IMR-90 (cell line): Measurements from ENCODE around the gene COL27A1. TPM values are rescaled to one million over a fixed set of nuclear protein-coding genes. Genes with fewer than 3 reads are reported as not detected.

ENCODE experiments used
- ATAC-seq: fragments of 200-7000 bp; cut with Tn5 transposase; 2 replicates; pipeline ENCODE4 v1.9.1; 2020; ENCODE audit warnings: low read depth, mild to moderate bottlenecking, moderate library complexity
- BruUV-seq: library from RNA; stranded (reverse); fragments of 400-500 nt; replicated peaks from 2 replicates; lab custom pipeline; 2021; lab: Mats Ljungman, UMichigan
- CTCF ChIA-PET: fragments of 300-600 bp; formaldehyde crosslinking; extraction: SDS; loops from one replicate; lab custom pipeline; 2021; ENCODE audit warnings: antibody characterized with exemption; lab: Yijun Ruan, JAX
- POLR2A ChIA-PET: fragments of 300-600 bp; sonication (Branson Sonifier 250); formaldehyde crosslinking; loops from one replicate; lab custom pipeline; 2022; ENCODE audit warnings: antibody characterized with exemption; ENCODE audit not compliant: unreplicated experiment; lab: Charles Lee
- DNase-seq: peaks from one replicate; pipeline ENCODE4 v3.0.0; 2013
- H2AFZ ChIP-seq: replicated peaks from 2 replicates; pipeline ENCODE3; 2013; ENCODE audit warnings: low read length, mild to moderate bottlenecking; ENCODE audit not compliant: poor library complexity
- H2AK5ac ChIP-seq: 2 replicates; pipeline ENCODE4 v1.6.1; 2013; ENCODE audit warnings: low read depth, low read length, inconsistent platforms
- H2AK9ac ChIP-seq: replicated peaks from 2 replicates; pipeline ENCODE3; 2013; ENCODE audit warnings: mild to moderate bottlenecking, low read depth, low read length, moderate library complexity; ENCODE audit not compliant: poor library complexity
- H2BK120ac ChIP-seq: 2 replicates; pipeline ENCODE4 v1.6.1; 2013; ENCODE audit warnings: low read depth, low read length, inconsistent platforms
- H2BK15ac ChIP-seq: 3 replicates; pipeline ENCODE4 v1.6.1; 2013; ENCODE audit warnings: low read depth, low read length, inconsistent platforms
- H2BK20ac ChIP-seq: 2 replicates; pipeline ENCODE4 v1.6.1; 2013; ENCODE audit warnings: low read depth, mild to moderate bottlenecking, inconsistent platforms, low read length, moderate library complexity
- H2BK5ac ChIP-seq: 2 replicates; pipeline ENCODE4 v1.6.1; 2013; ENCODE audit warnings: mild to moderate bottlenecking, low read depth, low read length, inconsistent platforms; ENCODE audit not compliant: poor library complexity, severe bottlenecking
- H3K14ac ChIP-seq: replicated peaks from 2 replicates; pipeline ENCODE4 v1.6.1; 2013; ENCODE audit warnings: low read depth, low read length, inconsistent platforms
- H3K18ac ChIP-seq: 2 replicates; pipeline ENCODE4 v1.6.1; 2013; ENCODE audit warnings: low read depth, low read length, control low read depth
- H3K23ac ChIP-seq: 2 replicates; pipeline ENCODE4 v1.6.1; 2013; ENCODE audit warnings: low read depth, low read length, inconsistent platforms
- H3K27ac ChIP-seq: 2 replicates; pipeline ENCODE4 v1.5.1; 2013; ENCODE audit warnings: mild to moderate bottlenecking, control low read depth, low read length; ENCODE audit not compliant: insufficient read depth
- H3K27me3 ChIP-seq: 2 replicates; pipeline ENCODE4 v1.6.1; 2013; ENCODE audit warnings: low read length; ENCODE audit not compliant: control insufficient read depth, insufficient read depth
- H3K36me3 ChIP-seq: 2 replicates; pipeline ENCODE4 v1.6.1; 2013; ENCODE audit warnings: low read length, mixed read lengths; ENCODE audit not compliant: control insufficient read depth, insufficient read depth
- H3K4ac ChIP-seq: 2 replicates; pipeline ENCODE4 v1.6.1; 2013; ENCODE audit warnings: low read depth, low read length, inconsistent platforms
- H3K4me1 ChIP-seq: 2 replicates; pipeline ENCODE4 v1.6.1; 2013; ENCODE audit warnings: low read length, mixed read lengths; ENCODE audit not compliant: control insufficient read depth, insufficient read depth
- H3K4me2 ChIP-seq: 2 replicates; pipeline ENCODE4 v1.6.1; 2013; ENCODE audit warnings: low read depth, mild to moderate bottlenecking, control low read depth, low read length, moderate library complexity
- H3K4me3 ChIP-seq: 2 replicates; pipeline ENCODE4 v1.5.1; 2013; ENCODE audit warnings: low read depth, mild to moderate bottlenecking, control low read depth, low read length, moderate library complexity; ENCODE audit not compliant: insufficient read depth
- H3K56ac ChIP-seq: 2 replicates; pipeline ENCODE4 v1.6.1; 2013; ENCODE audit warnings: low read length, inconsistent platforms; ENCODE audit not compliant: insufficient read depth; ENCODE audit errors: extremely low read depth
- H3K79me1 ChIP-seq, 2 experiments: 2 replicates each; pipeline ENCODE4 v1.6.1; 2013; ENCODE audit warnings: low read length in 2 of 2, inconsistent platforms in 1 of 2, low read depth in 1 of 2
- H3K9ac ChIP-seq: 2 replicates; pipeline ENCODE4 v1.6.1; 2013; ENCODE audit warnings: low read depth, low read length, control low read depth
- H3K9me1 ChIP-seq: 2 replicates; pipeline ENCODE4 v1.6.1; 2013; ENCODE audit warnings: low read length, inconsistent platforms; ENCODE audit not compliant: insufficient read depth
- H3K9me3 ChIP-seq: 2 replicates; pipeline ENCODE4 v1.6.1; 2013; ENCODE audit warnings: low read length; ENCODE audit not compliant: control insufficient read depth, insufficient read depth
- H4K20me1 ChIP-seq: 2 replicates; pipeline ENCODE4 v1.6.1; 2013; ENCODE audit warnings: low read length, inconsistent platforms; ENCODE audit not compliant: insufficient read depth
- H4K5ac ChIP-seq: 2 replicates; pipeline ENCODE4 v1.6.1; 2013; ENCODE audit warnings: mild to moderate bottlenecking, low read depth, low read length, control low read depth
- H4K8ac ChIP-seq, 2 experiments: 2 replicates each; pipeline ENCODE4 v1.6.1; 2013; ENCODE audit warnings: low read depth in 2 of 2, low read length in 2 of 2, control low read depth in 1 of 2, inconsistent platforms in 1 of 2
- H4K91ac ChIP-seq: 2 replicates; pipeline ENCODE4 v1.6.1; 2013; ENCODE audit warnings: low read depth, low read length, inconsistent platforms; ENCODE audit not compliant: insufficient read depth
- CEBPB ChIP-seq: IDR thresholded peaks from 2 replicates; pipeline ENCODE4 v1.6.1; 2012; ENCODE audit warnings: low read depth, low read length, improper control_type of control experiment
- CHD1 ChIP-seq: IDR thresholded peaks from 2 replicates; pipeline ENCODE4 v1.6.1; 2012; ENCODE audit warnings: low read depth, low read length, improper control_type of control experiment
- FOS ChIP-seq: fragments of 150-350 bp; IDR thresholded peaks from 2 replicates; pipeline ENCODE4 v1.6.1; 2016; ENCODE audit warnings: low read depth, low read length
- MAFK ChIP-seq: IDR thresholded peaks from 2 replicates; pipeline ENCODE4 v1.6.1; 2012; ENCODE audit warnings: low read depth, low read length, improper control_type of control experiment
- MAZ ChIP-seq: IDR thresholded peaks from 2 replicates; pipeline ENCODE4 v1.6.1; 2012; ENCODE audit warnings: low read depth, mild to moderate bottlenecking, low read length, improper control_type of control experiment, moderate library complexity, borderline replicate concordance
- MXI1 ChIP-seq: IDR thresholded peaks from 2 replicates; pipeline ENCODE4 v1.6.1; 2012; ENCODE audit warnings: low read depth, mild to moderate bottlenecking, low read length, moderate library complexity, borderline replicate concordance
- NFE2L2 ChIP-seq: fragments of 150-350 bp; IDR thresholded peaks from 2 replicates; pipeline ENCODE4 v1.6.1; 2016; ENCODE audit warnings: low read depth, mild to moderate bottlenecking, low read length
- POLR2A ChIP-seq: IDR thresholded peaks from 2 replicates; pipeline ENCODE4 v1.6.1; 2012; ENCODE audit warnings: mild to moderate bottlenecking, low read depth, low read length
- RAD21 ChIP-seq: IDR thresholded peaks from 2 replicates; pipeline ENCODE4 v1.6.1; 2012; ENCODE audit warnings: low read length, improper control_type of control experiment
- RCOR1 ChIP-seq: IDR thresholded peaks from 2 replicates; pipeline ENCODE4 v1.6.1; 2012; ENCODE audit warnings: mild to moderate bottlenecking, low read length, improper control_type of control experiment; ENCODE audit not compliant: insufficient replicate concordance
- RFX5 ChIP-seq: IDR thresholded peaks from 2 replicates; pipeline ENCODE4 v1.8.0; 2012; ENCODE audit warnings: low read depth, mild to moderate bottlenecking, low read length, moderate library complexity
- SMC3 ChIP-seq: fragments of 150-350 bp; IDR thresholded peaks from 2 replicates; pipeline ENCODE4 v1.6.1; 2016; ENCODE audit warnings: low read depth, mild to moderate bottlenecking, antibody characterized with exemption, low read length, moderate library complexity
- WGBS, 2 experiments: methylation state at CpG; one replicate each; pipeline versions ENCODE4 v1.1.5 to v1.1.7; 2013; ENCODE audit warnings: missing lambda C conversion rate in 2 of 2; ENCODE audit not compliant: insufficient read length in 1 of 2; ENCODE audit errors: extremely low coverage in 2 of 2; 5-methylcytosine and 5-hydroxymethylcytosine counted together
- dilution Hi-C: fragments of 300-500 bp; cut with HindIII; formaldehyde crosslinking; loops from one replicate; pipeline ENCODE4 v1.14.3; 2018; ENCODE audit warnings: low sequenced_read_pairs; ENCODE audit not compliant: unreplicated experiment
- in situ Hi-C: fragments of 300-500 bp; cut with MboI; formaldehyde crosslinking; loops from 3 replicates; pipeline ENCODE4 v1.14.3; 2019; ENCODE audit warnings: low sequenced_read_pairs, inconsistent platforms, mixed read lengths
- intact Hi-C: fragments of 100-400 bp; cut with micrococcal nuclease; formaldehyde crosslinking; loops from 2 replicates; pipeline ENCODE4 v1.10.0; 2022
- polyA plus RNA-seq, 3 experiments: library from polyadenylated mRNA; depleted of rRNA; stranded (reverse); fragments of >200 nt; gene quantifications; 2 replicates each; pipeline ENCODE4 v1.2.3, GENCODE V29; 2012; ENCODE audit warnings: low replicate concordance in 1 of 3
- total RNA-seq: library from RNA; depleted of rRNA; stranded (reverse); fragments of >200 nt; gene quantifications from 2 replicates; pipeline ENCODE4 v1.2.3, GENCODE V29; 2012
- TF ChIP-seq, protein P1 (sequence below): fragments of 150-350 bp; IDR thresholded peaks from 2 replicates; pipeline ENCODE4 v1.6.1; 2016; ENCODE audit warnings: low read depth, mild to moderate bottlenecking, low read length, moderate library complexity, borderline replicate concordance
- TF ChIP-seq, protein P2 (sequence below): conservative IDR thresholded peaks from 2 replicates; pipeline ENCODE4 v1.5.1; 2012; ENCODE audit warnings: mild to moderate bottlenecking, low read depth, low read length, improper control_type of control experiment
- TF ChIP-seq, protein P3 (sequence below): fragments of 150-350 bp; IDR thresholded peaks from 2 replicates; pipeline ENCODE4 v1.6.1; 2017; ENCODE audit warnings: mild to moderate bottlenecking, antibody characterized with exemption, low read length, low read depth

Gene COL27A1
- total and polyA plus RNA-seq, 2 of the 4 experiments (the other 2 are of a cell fraction): 3.2 to 18.3 TPM

DNA sequence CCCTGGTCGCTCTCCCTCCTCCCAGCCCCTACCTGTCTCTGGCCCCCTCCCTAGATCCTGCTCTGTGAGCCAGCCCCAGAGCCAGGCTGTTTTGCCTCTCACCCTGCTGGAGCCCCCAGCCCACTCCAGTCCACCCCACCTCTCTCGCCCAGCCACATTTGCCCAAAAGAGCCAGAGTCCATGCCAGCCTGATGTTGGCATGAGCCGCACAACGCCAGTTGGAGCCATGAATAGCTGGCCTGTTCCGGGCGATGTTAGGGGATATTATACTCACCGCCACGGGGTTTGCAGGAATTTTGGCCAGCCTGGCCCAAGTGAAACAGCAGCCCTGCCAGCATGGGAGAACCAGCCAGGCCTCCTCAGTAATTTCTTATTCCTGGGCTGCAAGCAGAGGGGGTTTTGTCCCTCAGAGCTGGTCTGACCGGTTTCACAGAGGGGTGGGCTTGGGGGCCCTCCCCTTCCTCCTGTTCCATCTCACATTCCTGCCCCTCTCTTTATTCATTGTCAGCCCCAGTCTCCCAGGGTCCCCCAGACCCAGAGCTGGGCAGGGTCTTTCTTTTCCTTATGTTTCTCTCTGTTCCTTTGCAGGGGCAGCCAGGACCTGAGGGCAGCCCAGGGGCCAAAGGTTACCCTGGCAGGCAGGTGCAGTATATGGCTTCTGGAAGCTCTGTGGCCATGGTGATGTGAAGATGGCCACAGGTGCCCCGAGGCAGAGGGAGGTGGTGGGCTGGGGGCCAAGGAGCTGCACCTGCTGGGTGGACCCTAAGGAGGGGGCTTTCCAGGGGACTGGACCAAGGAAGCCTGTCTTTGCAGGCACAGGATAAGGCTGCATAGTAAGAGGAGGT is 50.1 kb downstream of the COL27A1 start:
- DNase-seq: no peak
- no peak overlapping the region for H3K27ac ChIP-seq
- H2BK20ac ChIP-seq: no peak overlapping the region
- no peak overlapping the region for H3K4ac ChIP-seq
- no peak overlapping the region for H2BK5ac ChIP-seq
- H3K9ac ChIP-seq: no peak overlapping the region
- H4K20me1 ChIP-seq: peaks cover 10% of the 10 kb centered on the region
- no peaks in the 10 kb centered on the region for H3K9me3 ChIP-seq
- H2BK120ac ChIP-seq: no peak overlapping the region
- no peak overlapping the region for H3K4me2 ChIP-seq
- H4K91ac ChIP-seq: no peak overlapping the region
- peaks cover 0 to 19% of the 10 kb centered on the region in 2 experiments; a peak in 2 of 4 replicates for H3K79me1 ChIP-seq
- H3K4me3 ChIP-seq: no peak overlapping the region
- H4K8ac ChIP-seq: no peak overlapping the region
- H2BK15ac ChIP-seq: no peak overlapping the region
- no peak overlapping the region for H3K14ac ChIP-seq
- peaks cover 36% of the 10 kb centered on the region for H3K4me1 ChIP-seq
- no peak overlapping the region for H2AK9ac ChIP-seq
- dilution Hi-C loops: no loop called here
- H2AFZ ChIP-seq: no peak overlapping the region
- intact Hi-C loops: no loop called here
- H4K5ac ChIP-seq: no peak overlapping the region
- no peak for ATAC-seq
- in situ Hi-C loops: no loop called here
- POLR2A ChIA-PET: no interaction called here
- WGBS, 2 experiments: 93% methylated on average over 6 of the region's 10 CpGs; no CpG with 5 or more reads in 1 of the 2 experiments
- H3K18ac ChIP-seq: no peak overlapping the region
- H3K23ac ChIP-seq: no peak overlapping the region
- no peaks in the 10 kb centered on the region for H3K27me3 ChIP-seq
- BruUV-seq: no TSS peak
- peak overlapping the region; percentile 18 for H2AK5ac ChIP-seq
- CTCF ChIA-PET: no interaction called here
- no peak overlapping the region for H3K56ac ChIP-seq
- peaks cover 42% of the 10 kb centered on the region for H3K9me1 ChIP-seq
- H3K36me3 ChIP-seq: peaks cover 15% of the 10 kb centered on the region
- TF ChIP-seq MXI1: no peak
- no peak for TF ChIP-seq RAD21
- TF ChIP-seq, protein P1, sequence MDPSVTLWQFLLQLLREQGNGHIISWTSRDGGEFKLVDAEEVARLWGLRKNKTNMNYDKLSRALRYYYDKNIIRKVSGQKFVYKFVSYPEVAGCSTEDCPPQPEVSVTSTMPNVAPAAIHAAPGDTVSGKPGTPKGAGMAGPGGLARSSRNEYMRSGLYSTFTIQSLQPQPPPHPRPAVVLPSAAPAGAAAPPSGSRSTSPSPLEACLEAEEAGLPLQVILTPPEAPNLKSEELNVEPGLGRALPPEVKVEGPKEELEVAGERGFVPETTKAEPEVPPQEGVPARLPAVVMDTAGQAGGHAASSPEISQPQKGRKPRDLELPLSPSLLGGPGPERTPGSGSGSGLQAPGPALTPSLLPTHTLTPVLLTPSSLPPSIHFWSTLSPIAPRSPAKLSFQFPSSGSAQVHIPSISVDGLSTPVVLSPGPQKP: no peak
- TF ChIP-seq CHD1: no peak
- TF ChIP-seq FOS: no peak
- no peak for TF ChIP-seq SMC3
- no peak for TF ChIP-seq CEBPB
- TF ChIP-seq, protein P2, sequence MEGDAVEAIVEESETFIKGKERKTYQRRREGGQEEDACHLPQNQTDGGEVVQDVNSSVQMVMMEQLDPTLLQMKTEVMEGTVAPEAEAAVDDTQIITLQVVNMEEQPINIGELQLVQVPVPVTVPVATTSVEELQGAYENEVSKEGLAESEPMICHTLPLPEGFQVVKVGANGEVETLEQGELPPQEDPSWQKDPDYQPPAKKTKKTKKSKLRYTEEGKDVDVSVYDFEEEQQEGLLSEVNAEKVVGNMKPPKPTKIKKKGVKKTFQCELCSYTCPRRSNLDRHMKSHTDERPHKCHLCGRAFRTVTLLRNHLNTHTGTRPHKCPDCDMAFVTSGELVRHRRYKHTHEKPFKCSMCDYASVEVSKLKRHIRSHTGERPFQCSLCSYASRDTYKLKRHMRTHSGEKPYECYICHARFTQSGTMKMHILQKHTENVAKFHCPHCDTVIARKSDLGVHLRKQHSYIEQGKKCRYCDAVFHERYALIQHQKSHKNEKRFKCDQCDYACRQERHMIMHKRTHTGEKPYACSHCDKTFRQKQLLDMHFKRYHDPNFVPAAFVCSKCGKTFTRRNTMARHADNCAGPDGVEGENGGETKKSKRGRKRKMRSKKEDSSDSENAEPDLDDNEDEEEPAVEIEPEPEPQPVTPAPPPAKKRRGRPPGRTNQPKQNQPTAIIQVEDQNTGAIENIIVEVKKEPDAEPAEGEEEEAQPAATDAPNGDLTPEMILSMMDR: no peak
- TF ChIP-seq RFX5: no peak
- TF ChIP-seq MAFK: no peak
- TF ChIP-seq, protein P3, sequence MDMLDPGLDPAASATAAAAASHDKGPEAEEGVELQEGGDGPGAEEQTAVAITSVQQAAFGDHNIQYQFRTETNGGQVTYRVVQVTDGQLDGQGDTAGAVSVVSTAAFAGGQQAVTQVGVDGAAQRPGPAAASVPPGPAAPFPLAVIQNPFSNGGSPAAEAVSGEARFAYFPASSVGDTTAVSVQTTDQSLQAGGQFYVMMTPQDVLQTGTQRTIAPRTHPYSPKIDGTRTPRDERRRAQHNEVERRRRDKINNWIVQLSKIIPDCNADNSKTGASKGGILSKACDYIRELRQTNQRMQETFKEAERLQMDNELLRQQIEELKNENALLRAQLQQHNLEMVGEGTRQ: no peak
- no peak for TF ChIP-seq NFE2L2
- no peak for TF ChIP-seq MAZ
- TF ChIP-seq RCOR1: no peak
- no peak for TF ChIP-seq POLR2A
